ENCODE data around the gene GRIK4. TPM values are rescaled to one million over a fixed set of nuclear protein-coding genes. Genes with fewer than 3 reads are reported as not detected.

GRIK4 gene
- total and polyA plus RNA-seq, 11 donors: 0.04 to 0.45 (median 0.12) TPM; not detected in 6

DNA sequence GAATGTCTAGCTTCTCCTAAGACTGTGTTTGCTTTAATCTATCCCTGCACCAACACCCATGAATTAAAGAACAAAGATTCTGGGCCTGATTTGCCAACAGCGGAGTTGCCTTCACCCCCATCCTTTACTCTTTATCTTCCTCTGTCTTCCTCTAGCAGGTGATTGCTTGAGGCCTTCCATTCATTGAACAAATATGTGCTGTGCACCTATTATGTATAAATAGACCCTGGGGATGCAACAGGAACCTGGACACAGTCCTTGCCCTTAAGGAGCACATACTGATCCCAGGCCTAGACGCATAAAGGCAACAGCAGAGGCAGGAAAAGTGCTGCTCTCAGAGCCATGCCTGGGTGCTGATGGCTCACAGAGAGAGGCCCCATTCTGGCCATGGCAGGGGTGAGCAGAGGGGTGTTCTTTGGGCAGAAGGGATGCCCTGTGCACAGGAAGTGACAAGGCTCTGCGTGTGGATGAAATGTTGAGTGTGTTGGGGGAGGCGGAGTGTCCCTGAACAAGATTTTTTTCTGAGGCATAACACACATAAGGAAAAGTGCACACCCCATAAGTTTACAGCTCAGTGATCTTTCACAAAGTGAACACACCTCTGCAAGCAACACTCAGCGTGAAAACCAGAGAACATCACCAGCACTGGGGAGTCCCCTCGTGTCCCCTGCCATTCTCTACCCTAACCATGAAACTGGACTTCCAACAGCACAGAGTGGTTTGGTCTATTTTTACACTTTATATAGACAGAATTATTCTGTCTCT is 145.9 kb downstream of the GRIK4 start:
- WGBS, 4 donors: 76 to 85% (median 82%) methylated on average over 6 of the region's 6 CpGs
- Histone ChIP-seq H3K27ac (no peak overlapping the region), H3K9me3 (no peaks in the 10 kb centered on the region), H3K27me3 (peaks cover 0 to 22% (median 0%) of the 10 kb centered on the region in 9 donors), H3K4me1 (no peaks in the 10 kb centered on the region), H3K36me3 (no peaks in the 10 kb centered on the region), H3K4me3 (no peak overlapping the region)
- ATAC-seq (no peak), DNase-seq (no peak)
- TF ChIP-seq, protein P1, sequence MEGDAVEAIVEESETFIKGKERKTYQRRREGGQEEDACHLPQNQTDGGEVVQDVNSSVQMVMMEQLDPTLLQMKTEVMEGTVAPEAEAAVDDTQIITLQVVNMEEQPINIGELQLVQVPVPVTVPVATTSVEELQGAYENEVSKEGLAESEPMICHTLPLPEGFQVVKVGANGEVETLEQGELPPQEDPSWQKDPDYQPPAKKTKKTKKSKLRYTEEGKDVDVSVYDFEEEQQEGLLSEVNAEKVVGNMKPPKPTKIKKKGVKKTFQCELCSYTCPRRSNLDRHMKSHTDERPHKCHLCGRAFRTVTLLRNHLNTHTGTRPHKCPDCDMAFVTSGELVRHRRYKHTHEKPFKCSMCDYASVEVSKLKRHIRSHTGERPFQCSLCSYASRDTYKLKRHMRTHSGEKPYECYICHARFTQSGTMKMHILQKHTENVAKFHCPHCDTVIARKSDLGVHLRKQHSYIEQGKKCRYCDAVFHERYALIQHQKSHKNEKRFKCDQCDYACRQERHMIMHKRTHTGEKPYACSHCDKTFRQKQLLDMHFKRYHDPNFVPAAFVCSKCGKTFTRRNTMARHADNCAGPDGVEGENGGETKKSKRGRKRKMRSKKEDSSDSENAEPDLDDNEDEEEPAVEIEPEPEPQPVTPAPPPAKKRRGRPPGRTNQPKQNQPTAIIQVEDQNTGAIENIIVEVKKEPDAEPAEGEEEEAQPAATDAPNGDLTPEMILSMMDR (IDR thresholded peaks at IDR 0.05): no peak
- no peak for TF ChIP-seq POLR2A (IDR thresholded peaks at IDR 0.05)
- intact Hi-C loops (cut with DNase I): no loop called here

DNA sequence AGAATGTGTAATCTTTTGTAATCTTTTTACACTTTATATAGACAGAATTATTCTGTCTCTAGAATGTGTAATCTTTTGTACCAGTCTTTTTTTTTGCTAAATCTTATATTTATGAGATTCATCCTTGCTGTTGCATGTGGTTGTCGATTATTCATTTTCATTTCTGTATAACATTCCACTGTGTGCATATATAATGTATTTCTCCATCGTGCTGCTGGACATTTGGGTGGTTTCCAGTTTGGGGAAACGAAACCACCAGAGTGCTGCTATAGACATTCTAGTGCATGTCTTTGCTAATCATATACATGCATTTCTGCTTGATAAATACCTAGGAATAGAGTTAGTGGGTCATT is 146.5 kb downstream of the GRIK4 start:
- ATAC-seq (no peak), DNase-seq (no peak)
- Histone ChIP-seq H3K4me3 (no peak overlapping the region), H3K4me1 (no peaks in the 10 kb centered on the region), H3K9me3 (no peaks in the 10 kb centered on the region), H3K36me3 (no peaks in the 10 kb centered on the region), H3K27ac (no peak overlapping the region), H3K27me3 (peaks cover 0 to 28% (median 0%) of the 10 kb centered on the region in 9 donors)
- 81 to 86% (median 83%) methylated on average over 3 of the region's 3 CpGs for WGBS, 4 donors
- intact Hi-C loops (cut with DNase I): no loop called here
- no peak for TF ChIP-seq POLR2A (IDR thresholded peaks at IDR 0.05)
- TF ChIP-seq, protein P1 (IDR thresholded peaks at IDR 0.05): no peak

DNA sequence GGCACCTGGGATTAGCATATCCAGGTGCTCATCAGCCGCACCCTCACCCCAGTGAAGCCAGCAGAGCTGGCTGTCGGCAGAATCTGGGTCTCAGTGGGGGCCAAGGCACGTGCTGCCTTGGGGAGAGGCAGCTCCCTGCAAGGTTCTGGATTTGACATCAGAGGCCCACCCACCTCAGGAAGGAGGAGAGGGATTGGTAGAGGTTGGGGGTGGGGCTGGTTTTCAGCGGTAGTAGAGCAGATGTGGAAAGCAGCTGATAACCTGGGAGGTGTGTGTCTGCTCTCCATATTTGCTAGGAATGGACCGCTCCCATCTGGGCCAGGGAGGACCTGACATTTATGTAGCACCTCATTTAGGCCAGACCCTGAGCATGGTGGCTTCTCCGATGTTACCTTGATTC is 147.5 kb downstream of the GRIK4 start:
- H3K27me3 ChIP-seq: peaks cover 0 to 30% (median 0%) of the 10 kb centered on the region in 9 donors
- intact Hi-C loops (cut with DNase I): no loop called here
- no peak overlapping the region for H3K4me3 ChIP-seq
- 68 to 79% (median 72%) methylated on average over 5 to 6 of the region's 6 CpGs for WGBS, 4 donors
- H3K27ac ChIP-seq: no peak overlapping the region
- no peaks in the 10 kb centered on the region for H3K36me3 ChIP-seq
- TF ChIP-seq POLR2A (IDR thresholded peaks at IDR 0.05): no peak
- TF ChIP-seq, protein P1 (IDR thresholded peaks at IDR 0.05): no peak
- no peak for ATAC-seq
- DNase-seq: no peak
- no peaks in the 10 kb centered on the region for H3K4me1 ChIP-seq
- no peaks in the 10 kb centered on the region for H3K9me3 ChIP-seq

DNA sequence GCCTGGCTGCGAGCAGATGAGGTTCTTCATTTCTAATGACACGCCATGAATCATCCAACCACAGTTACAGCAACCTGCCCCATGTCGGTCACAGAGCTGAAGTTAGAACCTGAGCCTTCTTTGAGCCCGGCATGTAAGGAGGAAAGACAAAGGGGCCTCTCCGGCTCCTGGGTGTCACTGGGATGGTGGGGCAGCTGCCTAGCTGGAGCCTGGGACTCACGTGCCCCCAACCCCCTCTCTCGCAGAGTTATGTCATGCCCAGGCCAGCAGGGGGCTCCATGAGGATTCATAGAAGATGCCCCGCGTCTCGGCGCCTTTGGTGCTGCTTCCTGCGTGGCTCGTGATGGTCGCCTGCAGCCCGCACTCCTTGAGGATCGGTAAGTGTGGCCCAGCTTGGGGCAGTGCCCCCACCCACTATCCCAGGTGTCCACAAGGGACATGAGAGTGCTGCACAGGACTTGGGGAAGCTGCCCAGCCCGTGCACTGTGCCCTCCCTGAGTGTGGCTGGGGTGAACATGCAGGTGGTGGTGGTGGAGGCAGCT is 148.5 kb downstream of the GRIK4 start:
- TF ChIP-seq, protein P1 (IDR thresholded peaks at IDR 0.05): peak in 11 of 12 donors; percentile 17 to 42 (median 33)
- no peak for TF ChIP-seq POLR2A (IDR thresholded peaks at IDR 0.05)
- H3K9me3 ChIP-seq: no peaks in the 10 kb centered on the region
- H3K27ac ChIP-seq: no peak overlapping the region
- intact Hi-C loops (cut with DNase I): loop anchor here in 2 of 10 donors (10.0 kb wide), 3 partner anchors 135 to 535 kb away; no protein-coding TSS in a partner anchor
- DNase-seq (no peak), ATAC-seq (peak in 1 of 4 donors; percentile 31)
- no peak overlapping the region for H3K4me3 ChIP-seq
- H3K4me1 ChIP-seq: no peaks in the 10 kb centered on the region
- no peaks in the 10 kb centered on the region for H3K36me3 ChIP-seq
- H3K27me3 ChIP-seq: peaks cover 0 to 32% (median 4%) of the 10 kb centered on the region in 9 donors
- 45 to 49% (median 45%) methylated on average over 9 to 17 of the region's 17 CpGs for WGBS, 4 donors
